NCI-H1930 (cell line): ENCODE results near the gene ARPC5L.
"Not testable (repeated sequence)": the region's sequence is repeated elsewhere in the genome, so short reads cannot be mapped to it uniquely, and the experiment has no call there.

Experiments
- DNase-seq, 2 experiments: peaks; one replicate each; lab custom pipeline; 2025; lab: John Stamatoyannopoulos, UW

Gene ARPC5L

GRCh38 chr9:124861342-124862229 lies at the start of gene ARPC5L, which contains the start of gene RPL35:
Gene ARPC5L, plus strand, starts transcription at chr9:124862130. Its CDS starts 7,161 bp downstream, at chr9:124869291.
Gene RPL35, minus strand, starts transcription at chr9:124861957. Its CDS starts 45 bp downstream, at chr9:124861912.
- peak; percentile 84 to 91 for DNase-seq

GRCh38 chr9:124812441-124812876 lies 49.5 kb upstream of the ARPC5L start:
- DNase-seq = no peak

- DNase-seq = no peak
These were observed 48.9 kb upstream of the ARPC5L start for GRCh38 chr9:124813041-124813440.

GRCh38 chr9:124813501-124814163 lies 48.3 kb upstream of the ARPC5L start:
- DNase-seq = no peak

- DNase-seq = no peak
These were observed 47.8 kb upstream of the ARPC5L start for GRCh38 chr9:124814164-124814535.

- no peak for DNase-seq
These were observed 46.3 kb upstream of the ARPC5L start for GRCh38 chr9:124815601-124816000.

GRCh38 chr9:124818431-124819281 lies 43.3 kb upstream of the ARPC5L start:
- no peak for DNase-seq

- no peak for DNase-seq
These were observed 41.0 kb upstream of the ARPC5L start for GRCh38 chr9:124820698-124821623.

- DNase-seq = no peak
These were observed 33.2 kb upstream of the ARPC5L start for GRCh38 chr9:124828489-124829333.

- no peak for DNase-seq
These were observed 32.6 kb upstream of the ARPC5L start for GRCh38 chr9:124829334-124829669.

- no peak for DNase-seq
These were observed 31.3 kb upstream of the ARPC5L start for GRCh38 chr9:124830593-124830992.

GRCh38 chr9:124831642-124832364 lies 30.1 kb upstream of the ARPC5L start:
- DNase-seq = no peak

GRCh38 chr9:124834591-124834990 lies 27.3 kb upstream of the ARPC5L start:
- no peak for DNase-seq

- no peak for DNase-seq
These were observed 26.8 kb upstream of the ARPC5L start for GRCh38 chr9:124835026-124835557.

- DNase-seq = not testable (repeated sequence)
These were observed 23.8 kb upstream of the ARPC5L start for GRCh38 chr9:124838132-124838531.

GRCh38 chr9:124838567-124839275 lies 23.2 kb upstream of the ARPC5L start:
- DNase-seq = not testable (repeated sequence)

GRCh38 chr9:124839612-124840299 lies 22.2 kb upstream of the ARPC5L start:
- DNase-seq = no peak

GRCh38 chr9:124840300-124840833 lies 21.6 kb upstream of the ARPC5L start:
- no peak for DNase-seq
